GM18498 (cell line): ENCODE data around the gene KNCN.

Source experiments
- ATAC-seq: cut with Tn5 transposase; IDR thresholded peaks from one replicate; pipeline ENCODE4 v1.9.1; 2021; ENCODE audit warnings: mild to moderate bottlenecking, moderate library complexity; ENCODE audit not compliant: unreplicated experiment

Gene KNCN

DNA sequence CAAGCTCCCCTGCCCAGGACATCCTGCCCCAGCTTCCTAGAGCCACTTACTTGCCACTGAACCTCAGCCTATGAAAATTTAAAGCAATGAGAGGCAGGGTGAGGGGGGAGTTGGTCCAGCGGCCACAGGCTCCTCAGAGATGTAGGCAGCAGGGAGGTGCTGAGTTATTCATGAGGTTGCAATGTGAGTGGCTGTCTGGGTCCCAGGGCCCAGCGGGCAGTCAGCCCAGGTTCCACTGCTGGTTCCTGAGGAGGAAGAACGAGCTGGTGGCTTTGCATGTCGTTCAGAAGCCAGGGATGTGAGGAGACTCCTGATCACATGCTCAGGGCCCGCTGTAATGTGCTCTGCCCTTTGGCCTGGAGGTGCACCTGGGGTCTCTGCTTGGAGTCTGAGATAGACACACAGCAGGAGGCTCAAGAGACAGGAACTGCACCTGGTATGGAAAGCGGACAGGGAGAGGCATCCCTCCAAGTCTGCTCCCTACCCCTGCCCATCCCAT is at the start of gene KNCN:
Gene KNCN (minus strand): TSS at position 51 of the 499 bp plus-strand sequence. CDS start 432 bp downstream, outside the sequence.
- no peak for ATAC-seq

DNA sequence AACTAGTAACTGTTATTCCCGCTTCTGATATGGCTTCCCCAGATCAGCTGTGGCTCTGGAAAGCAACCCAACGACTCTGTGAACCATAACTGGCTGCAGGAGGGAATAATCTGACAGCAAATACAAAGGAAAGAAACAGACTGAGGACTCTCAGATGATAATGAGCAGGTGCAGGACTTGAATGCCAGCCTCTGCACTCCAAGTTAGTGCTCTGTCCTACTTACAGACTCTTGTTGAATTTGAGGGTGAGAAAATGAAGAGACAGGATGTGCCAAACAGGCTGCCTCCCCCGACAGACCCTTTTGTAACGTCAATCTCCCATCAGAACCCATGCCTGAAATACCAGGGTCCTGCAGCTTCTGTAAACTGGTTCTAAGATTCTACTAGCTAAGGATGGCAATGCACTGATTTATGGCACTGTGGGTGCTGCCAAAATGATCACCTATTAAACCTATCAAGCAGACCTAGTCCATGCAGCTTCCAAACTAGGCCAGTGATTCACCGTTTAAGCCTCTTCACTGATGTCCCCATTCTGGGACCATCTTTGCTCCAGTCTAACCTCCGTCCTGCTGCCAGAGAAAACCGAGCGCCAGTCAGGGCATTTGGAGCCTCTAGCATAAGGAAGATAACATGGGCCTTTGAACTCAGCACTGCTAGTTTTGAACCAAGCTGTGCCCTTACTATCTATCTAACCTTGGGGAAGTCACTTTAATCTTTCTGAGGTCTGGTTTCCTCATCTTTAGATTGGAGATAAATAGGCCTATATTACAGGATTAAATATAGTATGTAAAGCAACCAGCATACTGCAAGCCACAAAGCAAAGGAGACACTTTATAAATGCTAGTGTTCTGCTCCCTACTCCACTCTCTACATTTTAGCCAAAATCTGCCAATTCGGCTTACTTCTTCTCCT is 47.9 kb upstream of the KNCN start:
- no peak for ATAC-seq

DNA sequence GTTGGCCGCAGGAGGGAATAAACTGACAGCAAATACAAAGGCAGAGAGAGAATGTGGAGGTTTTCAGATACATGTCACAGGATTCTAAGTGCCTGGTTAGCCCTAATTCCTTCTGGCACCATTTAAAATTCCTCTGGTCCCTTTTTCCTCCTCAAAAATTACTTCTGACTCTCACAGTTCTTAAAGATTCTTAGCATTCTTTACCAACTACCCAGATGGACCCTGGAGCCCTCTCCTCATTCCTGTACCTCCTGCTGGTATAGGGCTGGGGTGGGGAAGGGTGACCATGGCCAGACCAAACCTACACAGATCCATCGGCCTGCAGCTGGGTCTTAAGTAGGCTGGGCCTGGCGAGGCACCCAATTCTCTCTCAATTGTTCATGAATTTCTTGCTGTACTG is 45.4 kb upstream of the KNCN start:
- ATAC-seq = no peak

DNA sequence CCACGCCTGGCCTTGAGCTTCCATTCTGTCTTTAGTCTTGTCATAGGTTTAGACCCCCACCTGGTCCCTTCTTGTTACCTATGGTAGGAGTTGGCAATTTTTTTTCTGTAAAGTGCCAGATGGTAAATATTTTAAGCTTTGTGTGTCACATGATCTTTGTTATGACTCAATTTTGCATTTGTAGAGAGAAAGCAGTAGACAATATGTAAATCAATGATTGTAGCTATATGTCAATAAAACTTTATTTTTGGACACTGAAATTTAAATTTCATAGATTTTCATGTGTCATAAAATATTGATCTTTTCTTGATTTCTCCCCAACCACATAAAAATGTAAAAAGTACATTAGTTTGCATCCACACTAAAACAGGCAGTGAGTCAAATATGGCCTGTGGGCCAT is 44.6 kb upstream of the KNCN start:
- no peak for ATAC-seq

DNA sequence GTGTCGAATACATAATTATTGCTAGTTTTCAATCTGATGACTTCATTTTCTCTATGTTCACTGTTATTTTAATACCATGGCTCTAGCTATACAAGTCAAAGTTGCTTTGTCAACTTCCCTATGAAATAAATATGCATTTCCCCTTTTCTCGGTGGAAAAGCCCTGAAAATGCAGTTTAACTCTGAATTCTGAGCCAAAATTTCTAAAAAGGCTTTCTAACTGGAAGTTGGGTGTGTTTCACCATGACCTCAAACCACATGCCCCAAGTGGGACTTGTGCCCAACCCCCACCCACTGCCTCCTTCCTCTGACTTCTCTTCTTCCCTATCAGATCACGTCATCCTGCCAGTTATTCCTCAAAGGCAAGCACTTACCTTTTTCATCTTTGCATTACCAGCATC is 43.7 kb upstream of the KNCN start:
- ATAC-seq = no peak

DNA sequence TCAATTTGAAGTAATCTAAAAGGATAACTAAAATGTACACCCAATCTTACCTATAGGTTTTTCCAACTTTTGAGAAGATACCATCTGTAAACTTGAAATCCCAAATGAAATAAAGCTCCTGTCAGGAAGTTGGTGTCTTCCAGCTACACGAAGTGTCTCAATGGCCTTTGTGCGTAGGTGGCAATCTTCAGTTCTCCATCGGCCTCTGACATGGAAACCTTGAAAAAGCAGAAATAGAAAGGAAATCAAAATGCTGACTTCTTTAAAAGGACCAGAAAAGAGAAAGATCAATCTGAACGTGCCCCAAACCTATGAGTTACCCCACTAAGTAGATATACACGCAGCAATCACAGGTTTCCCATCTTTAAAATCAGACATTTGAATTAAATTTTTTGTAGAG is 42.6 kb upstream of the KNCN start:
- ATAC-seq = no peak

DNA sequence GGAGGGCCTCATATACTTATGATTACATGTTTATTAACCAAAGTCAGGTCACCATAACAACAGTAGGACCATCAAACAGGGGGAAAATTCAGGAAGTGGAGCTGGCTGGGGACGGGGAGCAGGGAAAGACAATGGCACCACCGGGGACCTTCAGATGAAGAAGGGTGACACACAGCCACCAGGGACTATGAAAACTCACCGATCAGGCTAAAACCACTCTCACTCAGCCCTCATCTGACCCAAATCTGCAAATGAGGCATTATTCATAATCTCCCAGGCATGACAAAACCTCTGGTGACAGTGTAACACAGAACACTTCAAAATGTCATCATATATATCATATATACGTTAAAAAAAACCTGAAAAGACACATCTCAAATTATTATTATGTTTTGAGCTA is 41.4 kb upstream of the KNCN start:
- ATAC-seq = no peak

DNA sequence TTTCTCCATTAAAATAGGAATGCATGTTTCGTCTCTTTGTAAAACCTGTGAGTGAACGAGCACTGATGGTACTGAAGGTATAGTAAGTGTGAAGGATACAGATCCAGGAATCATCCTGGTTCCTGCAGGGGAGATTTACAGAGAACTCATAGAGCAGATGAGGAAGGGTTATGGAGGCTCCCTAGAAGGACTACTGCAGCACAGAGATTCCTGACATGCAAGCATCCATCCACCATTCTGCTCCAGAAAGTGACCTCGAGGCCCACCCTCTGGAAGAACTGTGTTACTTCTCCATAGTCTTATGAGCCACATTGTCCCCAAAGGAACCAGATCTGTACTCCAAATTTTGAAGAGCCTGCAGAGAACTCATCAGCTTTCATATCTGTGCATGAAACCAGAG is 38.1 kb upstream of the KNCN start:
- ATAC-seq = no peak

DNA sequence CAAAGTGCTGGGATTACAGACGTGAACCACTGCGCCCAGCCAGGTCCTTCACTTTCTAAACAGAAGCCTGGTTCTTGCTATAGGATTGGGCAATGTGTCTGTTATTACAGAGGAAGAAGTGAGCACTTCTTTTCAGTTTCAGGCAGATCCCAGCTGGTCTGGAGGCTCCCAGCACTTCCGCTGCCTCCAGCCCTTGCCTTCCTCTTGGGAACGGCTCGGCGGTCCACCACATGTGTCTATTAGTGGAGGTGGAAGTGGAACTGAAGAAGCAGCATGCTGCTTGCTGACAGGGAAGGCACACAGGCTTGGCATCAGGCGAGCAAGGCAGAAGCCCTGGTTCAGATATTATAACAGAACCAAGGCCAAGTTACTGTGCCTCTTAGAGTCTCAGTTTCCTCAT is 35.6 kb upstream of the KNCN start:
- no peak for ATAC-seq

DNA sequence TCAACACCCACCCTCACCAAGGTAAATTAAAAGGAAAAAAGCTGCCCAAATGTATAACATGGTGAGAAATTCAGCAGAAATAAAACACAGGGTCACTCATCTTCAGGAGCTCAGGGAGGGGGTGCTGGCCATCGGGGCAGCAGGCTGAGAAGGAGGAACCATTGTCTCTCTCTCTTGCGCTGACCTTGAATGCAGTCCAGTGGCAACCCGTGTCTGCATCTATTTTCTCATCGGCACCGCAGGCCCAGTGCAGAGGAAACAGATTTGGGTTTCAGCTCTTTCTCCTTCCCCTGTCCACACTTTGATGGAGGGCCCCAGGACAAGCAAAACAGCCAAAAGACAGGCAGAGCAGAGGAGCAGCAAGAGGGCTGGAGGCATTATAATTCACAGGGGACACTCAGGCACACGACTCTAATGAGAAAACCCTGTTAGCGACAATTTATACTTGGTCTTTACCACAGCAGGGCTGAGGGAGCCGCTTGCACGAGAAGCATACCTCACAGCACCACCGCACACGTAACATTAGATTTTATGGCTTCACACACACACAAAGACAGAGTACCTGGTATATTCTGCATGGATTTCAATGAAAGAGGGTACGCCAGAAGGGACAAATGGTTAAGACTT is 34.0 kb upstream of the KNCN start:
- ATAC-seq = no peak

DNA sequence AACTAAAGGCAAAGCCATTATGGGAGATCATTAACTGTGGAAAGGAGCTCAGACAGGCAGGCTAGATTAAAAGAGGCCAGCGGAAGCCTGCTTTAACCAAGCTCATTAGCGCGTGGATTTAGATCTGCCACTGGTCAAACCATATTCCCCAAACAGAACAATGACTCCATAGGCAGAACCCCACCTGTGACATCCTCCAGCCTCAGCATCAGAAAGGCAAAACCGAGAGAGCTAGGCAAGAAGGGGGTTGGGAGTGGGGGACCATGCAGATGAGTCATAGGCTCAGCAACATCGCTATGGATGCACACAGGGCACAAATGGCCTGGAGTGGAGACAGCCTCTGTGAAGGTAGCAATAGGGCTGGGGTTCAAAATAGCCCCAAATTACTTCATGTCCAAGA is 32.0 kb upstream of the KNCN start:
- ATAC-seq = no peak

DNA sequence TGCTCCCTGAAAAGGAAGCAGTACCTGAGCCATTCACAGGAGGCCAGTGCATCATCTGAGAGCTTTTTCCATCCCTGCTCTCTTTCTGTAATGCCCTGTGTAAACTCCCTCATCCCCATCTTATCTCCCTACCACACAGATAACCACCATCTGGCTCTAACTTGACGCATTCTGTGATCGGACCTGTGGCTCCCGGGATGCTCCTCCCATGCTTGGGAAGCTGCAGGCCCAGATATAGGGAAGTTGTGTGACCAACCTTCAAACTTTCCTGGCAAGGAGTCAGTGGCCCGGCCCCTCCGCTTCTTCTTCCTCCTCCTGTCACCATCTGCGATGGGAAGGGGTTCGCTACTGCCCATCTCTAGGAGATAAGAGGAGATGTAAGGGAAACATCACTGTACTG is 31.5 kb upstream of the KNCN start:
- no peak for ATAC-seq

DNA sequence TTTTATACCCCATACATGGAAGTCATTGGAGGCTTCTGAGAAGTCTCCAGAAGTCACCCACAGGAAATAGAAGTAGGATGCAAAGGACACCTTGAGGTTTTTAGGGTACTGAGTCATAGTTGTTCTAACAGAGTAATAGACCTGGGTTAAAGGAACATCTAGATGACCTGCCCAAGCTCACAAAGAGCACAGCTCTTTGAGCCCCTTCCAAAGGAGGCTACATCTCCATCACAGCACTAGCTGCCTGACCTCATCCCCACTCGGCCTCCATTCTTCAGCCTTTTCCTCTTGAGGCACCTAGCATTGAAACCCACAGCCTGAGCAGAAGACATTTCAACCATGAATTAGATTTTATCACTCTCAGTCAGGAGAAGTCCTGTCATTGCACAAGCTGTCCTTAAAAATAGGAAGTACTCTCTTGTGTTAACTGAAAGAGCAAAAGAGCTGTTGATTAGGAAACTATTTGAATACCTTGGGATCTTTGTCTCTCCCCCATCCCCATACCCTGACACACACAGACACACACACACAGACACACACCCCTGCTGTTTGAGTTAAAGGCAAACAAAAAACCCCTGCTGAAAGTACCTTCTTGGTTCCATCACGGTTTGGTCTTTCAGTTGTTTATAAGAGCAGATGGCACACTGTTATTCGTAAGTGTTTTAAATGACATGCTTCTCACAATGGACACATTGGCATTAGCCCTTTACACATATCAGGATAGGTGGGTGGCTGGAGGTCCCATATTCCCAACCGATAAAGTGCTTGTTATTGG is 30.4 kb upstream of the KNCN start:
- no peak for ATAC-seq

DNA sequence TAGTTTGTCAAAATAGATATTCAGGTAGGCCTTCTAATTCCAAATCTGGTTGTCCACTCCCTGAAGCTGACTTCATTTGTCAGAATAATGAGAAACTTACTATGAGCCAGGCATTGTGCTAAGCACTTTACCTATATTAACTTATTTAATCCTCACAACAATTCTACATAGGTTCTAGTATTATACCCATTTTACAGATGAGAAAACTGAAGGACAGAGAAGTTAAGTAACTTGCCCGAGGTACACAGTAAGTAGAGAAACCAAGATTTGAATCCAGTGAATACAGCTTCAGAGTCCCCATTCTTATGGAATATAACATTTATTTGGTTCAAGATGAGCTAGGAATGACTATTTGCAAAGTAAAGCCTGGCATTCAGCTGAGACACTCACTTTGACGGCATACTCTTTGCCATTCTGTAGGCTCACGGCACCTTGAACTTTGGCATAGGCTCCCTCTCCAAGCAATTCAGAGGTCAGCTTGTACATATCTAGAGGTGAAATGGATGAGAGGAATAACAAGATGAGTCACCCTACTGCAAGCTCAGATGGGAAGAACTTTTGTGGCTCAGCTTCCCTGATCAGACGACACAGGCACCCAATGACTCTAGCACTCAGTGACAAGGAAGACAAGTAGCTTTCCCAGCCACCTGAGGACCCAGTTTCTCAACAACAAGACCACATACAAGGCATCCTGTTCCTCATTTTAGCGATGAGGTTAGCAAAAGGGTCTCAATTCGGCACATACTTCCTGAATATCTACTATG is 28.9 kb upstream of the KNCN start:
- no peak for ATAC-seq

DNA sequence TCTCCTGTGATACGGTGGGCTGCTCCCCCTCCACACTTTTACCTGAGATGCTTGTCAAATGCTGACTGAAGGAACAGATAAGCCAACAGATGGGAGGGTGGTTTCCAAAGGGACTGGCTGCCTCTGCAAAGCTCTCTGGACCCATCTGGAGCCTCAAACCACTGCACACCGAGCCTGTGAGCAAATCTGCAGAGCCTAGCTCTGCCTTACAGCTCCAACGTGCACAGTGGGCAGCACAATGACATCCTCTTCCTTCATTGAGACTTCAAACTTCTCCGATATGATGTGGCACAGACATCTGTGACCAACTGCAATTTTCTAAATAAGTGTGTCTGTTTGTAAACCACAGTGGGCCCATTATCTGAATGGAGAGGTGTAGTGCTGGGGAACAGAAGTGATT is 26.2 kb upstream of the KNCN start:
- no peak for ATAC-seq

DNA sequence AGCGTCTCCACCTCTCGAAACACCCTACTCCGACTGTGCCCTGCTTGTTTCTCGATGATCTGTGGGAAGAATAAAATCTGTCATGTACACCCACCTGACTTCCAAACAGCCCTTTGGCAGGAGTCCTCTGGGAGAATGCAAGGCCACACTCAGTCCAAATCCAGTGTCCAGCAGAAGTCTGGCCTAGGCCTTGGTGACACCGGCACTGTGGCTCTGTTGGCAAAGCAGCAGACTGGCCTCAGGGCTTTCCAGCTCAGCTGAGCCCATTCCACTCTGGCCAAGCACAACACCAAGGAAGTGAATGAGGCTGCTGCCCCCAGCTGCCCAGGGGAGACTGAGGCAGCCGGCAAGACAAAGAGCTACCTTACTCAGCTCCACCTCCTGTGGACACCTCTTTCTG is 25.1 kb upstream of the KNCN start:
- no peak for ATAC-seq

DNA sequence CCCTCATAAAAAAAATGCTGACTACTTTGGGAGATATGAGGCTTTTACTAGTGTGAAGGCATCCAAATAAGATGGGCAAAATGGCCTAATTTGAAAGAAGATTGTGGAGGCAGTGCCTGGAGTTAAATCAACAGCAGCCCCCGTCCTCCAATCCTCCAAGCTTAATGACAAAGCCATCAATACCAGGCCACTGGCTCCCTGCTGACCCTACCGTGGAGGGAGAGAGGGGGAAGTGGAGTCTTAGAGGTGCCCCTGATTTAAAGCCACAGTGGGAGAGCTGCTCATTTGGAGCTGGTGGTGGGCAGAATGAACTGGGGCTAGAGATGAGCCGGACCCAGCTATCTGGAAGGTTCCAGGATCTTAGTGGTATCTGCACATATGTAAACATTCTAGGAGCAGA is 24.3 kb upstream of the KNCN start:
- no peak for ATAC-seq

DNA sequence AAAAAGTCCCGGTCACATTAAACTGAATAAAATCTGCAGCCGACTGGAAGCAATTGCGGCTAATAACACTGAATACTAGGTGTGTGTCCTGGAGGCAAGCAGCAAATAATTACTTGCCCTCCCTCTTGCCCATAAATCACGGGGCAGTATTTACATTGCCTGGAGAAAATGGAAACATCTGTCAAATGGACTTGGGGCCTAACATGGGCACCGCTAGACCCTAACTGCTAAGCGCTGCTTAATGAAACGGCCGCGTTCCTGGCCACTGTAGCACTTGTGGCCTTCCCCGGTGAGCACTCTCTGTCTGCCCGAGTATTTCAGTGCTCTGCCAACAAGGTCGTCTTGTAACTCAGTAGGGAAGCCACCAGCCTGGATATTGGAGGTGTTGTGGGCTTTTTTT is 23.9 kb upstream of the KNCN start:
- no peak for ATAC-seq

DNA sequence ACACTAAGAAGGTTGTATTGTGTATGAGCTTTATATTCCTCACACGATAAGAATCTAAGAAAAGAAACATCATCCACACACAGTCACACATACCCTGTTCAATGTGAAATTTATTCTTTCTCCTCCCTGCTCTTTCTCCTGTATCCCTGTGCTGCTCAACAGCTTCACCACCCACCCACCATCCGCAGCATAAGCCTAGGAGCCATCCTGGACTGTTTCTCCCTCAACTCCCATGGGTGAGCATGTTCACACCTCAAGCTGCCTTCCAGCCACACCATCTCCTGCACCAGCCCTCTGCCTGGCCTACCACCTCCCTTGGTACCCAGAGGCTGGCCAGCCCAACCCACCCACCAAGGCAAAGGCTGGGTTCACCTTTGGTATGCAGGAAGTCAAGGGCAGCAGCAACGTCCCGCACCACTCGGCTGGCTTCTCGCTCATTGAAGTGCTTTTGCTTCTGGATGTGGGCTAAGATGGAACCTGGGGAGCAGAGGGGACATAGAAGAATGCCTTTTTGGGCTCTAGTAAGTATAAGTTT is 20.3 kb upstream of the KNCN start:
- ATAC-seq = no peak

DNA sequence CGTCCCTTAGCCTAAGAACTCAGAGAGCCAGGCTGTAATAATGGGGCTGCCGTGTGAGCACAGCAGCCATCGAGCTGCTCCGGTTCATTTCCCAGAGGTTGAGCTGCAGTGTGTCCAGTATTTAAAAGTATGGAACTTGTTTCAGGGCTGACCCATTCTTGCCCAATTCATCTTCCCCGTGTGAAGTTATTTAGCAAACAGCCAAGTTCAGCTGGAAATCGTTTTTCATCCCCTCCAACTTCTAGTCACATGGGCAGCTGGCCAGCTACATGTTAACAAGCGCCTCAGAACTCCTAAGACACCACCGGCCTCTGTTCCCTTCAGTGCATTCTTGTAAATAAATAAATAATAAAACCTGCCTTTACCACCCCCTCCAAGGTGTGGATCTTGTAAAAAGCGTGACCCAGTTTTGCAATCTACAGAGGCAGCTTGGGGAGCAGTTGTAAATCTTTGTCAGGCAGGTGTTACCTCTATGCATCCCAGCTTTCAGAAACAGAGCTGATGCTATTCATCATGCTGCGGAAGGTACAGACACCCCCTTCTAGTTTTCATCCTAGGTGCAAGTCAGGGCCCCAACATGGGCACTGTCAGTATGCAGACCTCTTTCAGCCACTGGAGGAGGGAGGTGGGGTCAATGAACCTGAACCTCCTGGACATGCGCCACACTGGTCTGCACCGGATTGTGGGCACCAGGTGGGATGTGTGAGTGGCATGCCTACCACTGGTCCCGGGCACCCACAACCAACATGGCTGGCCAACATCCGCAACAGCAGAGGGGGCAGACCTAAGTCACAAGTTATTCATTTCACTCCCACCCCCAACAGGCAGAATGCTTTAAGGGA is 18.7 kb upstream of the KNCN start:
- ATAC-seq = no peak
